Transverse colon (tissue), 3 donors: ENCODE data around the gene NANOS1.

Experiments
- EP300 ChIP-seq: sonication (generic); formaldehyde crosslinking; IDR thresholded peaks from one replicate; pipeline ENCODE4 v1.6.1; 2017; ENCODE audit warnings: antibody characterized with exemption, low read depth
- POLR2AphosphoS5 ChIP-seq, 3 donors: sonication (generic); formaldehyde crosslinking; IDR thresholded peaks; one replicate each; pipeline ENCODE4 v1.6.1; 2016; ENCODE audit warnings: antibody characterized with exemption in 3 of 3

- TF ChIP-seq EP300 (no peak), POLR2AphosphoS5 (IDR thresholded peaks at IDR 0.05) (no peak)
Measured at GRCh38 chr10:119073584-119073983, 44.1 kb downstream of the NANOS1 start.
